ENCODE data around the gene MALSU1.
"Not testable (repeated sequence)": the region's sequence is repeated elsewhere in the genome, so short reads cannot be mapped to it uniquely, and the experiment has no call there.

Gene MALSU1

DNA sequence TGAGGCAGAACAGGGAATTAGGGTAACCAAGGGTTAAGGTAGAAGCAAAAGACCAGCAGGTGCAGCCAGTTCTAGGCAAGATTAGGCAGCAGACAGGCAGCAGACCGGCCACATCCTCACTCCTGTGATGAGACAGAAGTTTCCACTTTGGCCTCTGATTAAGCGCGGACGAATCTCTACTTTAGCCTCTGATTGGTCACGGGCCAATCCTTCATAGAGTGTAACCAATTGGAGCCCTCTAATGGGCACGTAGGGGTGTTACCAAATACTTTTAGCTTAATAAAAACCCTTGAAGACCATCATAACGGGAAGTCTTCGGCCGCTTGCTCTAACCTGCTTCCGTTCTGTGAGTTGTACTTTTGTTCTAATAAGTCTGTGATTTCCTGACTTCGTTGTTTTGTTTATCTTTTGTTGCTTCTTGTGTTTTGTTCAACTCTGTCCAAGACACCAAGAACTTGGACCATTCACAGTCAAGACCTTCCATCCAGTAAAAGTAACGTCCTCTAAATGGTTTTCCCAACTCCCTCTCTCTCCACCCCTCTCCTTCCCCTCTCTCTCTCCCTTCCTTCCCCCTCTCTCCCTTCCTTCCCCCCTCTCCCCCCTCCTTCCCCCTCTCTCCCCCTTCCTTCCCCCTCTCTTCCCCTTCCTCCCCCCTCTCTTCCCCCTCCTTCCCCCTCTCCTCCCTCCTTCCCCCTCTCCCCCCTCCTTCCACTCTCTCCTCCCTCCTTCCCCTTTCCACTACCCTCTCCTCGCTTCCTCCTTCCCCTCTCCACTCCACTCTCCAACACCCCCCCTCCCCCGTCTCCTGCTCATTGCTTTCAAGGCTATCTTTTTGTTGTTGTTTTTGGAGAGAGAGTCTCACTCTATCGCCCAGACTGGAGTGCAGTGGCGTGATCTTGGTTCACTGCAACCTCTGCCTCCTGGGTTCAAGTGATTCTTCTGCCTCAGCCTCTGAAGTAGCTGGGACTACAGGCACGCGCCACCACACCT, 13.2 kb upstream of the MALSU1 start:
- DNase-seq (ENCODE audit: low spot score): no peak

DNA sequence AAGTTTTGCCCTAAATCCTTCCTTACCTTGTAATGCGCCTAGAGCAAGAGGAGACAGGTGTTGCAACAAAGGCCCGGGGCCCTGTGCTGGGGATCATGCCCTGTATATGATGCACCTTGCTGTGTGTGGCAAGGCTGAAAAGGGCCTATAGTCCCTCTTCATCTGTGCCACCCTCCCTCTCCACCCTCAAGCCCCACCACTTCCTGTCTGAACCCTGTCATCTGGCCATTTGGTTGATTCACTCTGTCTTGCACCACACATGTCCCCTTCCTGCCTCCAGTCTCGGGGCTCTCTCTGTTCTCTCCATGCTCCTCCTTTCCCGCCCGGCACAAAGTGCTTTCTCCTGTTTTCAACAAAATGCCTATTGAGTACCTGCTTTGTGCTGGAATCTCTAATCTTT, 11.5 kb upstream of the MALSU1 start:
- no peak for DNase-seq (ENCODE audit: low spot score)

GRCh38 chr7:23290993-23291392, 8.1 kb upstream of the MALSU1 start:
- no peak for DNase-seq (ENCODE audit: low spot score)

- DNase-seq (ENCODE audit: low spot score): no peak
Observed at GRCh38 chr7:23291957-23292560, 7.1 kb upstream of the MALSU1 start.

DNA sequence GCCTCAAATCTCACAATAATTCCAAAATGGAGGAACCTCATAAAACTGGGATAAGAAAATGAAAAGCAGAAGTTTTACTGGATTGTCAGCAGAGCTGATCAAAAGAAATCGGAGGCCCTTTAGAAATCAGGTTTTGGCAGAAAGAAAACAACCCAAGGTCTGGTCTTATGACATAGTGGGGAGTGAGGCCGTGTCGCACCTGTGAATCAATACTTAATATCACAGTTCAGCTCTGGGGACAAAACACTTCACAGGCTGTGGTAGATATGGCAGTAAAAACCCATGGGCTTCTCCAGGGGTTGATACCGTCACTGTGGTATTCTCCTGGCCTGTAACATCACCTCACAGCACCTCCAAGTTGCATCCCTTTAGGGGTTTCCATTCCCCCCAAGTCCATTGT, 6.5 kb upstream of the MALSU1 start:
- DNase-seq (ENCODE audit: low spot score): no peak

GRCh38 chr7:23293500-23294073, 5.6 kb upstream of the MALSU1 start:
- no peak for DNase-seq (ENCODE audit: low spot score)

GRCh38 chr7:23294549-23295400, 4.4 kb upstream of the MALSU1 start:
- DNase-seq (ENCODE audit: low spot score): no peak

DNA sequence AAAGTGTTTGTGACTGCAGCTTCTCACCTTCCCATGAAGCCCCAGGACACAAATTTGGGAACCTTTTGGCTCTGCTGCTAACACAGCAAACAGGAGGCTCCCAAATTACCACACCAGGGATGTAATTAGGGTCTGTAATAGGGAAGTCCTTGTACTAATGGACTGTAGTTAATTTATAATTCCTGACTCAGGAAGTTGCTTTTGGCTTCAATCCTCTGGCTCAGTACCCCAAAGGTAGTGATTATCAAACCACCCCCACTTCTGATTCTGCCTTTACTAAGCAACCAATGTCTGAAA, 3.8 kb upstream of the MALSU1 start:
- no peak for DNase-seq (ENCODE audit: low spot score)

DNA sequence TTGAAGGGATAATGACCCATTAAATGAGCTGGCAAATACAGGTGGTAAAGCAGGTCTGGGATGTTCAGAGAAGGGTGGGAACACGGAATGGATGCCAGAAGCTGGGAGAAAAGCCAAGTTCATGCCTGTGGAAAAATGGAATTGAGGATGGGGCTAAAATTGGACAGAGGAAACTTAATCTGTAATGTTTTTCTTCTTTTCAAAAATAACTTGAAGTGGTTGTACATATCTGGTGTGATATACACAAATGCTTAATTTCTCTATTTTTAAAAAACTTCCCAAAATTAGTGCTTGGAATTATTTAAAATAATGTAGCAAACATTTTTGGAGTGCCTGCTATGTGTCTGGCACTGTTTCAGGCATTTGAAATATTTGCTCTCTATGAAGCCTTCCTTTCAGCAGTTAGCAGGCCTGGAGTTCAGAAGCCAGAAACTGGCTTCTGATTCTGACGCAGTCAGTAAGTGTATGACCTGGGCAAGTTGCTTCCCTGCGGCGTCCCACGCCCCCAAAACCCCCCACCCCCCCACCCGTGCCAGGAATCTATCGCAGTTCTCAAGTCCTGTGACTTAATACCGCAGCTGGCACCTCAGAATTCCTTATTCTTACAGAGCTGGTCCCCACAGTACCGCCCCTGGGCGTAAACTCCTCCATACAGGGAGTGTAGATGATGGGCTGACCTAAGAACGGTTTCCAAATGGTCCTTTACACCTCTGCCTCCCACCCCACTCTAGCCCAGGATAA, 828 bp upstream of the MALSU1 start:
- peak; percentile 52 for DNase-seq (ENCODE audit: low spot score)

DNA sequence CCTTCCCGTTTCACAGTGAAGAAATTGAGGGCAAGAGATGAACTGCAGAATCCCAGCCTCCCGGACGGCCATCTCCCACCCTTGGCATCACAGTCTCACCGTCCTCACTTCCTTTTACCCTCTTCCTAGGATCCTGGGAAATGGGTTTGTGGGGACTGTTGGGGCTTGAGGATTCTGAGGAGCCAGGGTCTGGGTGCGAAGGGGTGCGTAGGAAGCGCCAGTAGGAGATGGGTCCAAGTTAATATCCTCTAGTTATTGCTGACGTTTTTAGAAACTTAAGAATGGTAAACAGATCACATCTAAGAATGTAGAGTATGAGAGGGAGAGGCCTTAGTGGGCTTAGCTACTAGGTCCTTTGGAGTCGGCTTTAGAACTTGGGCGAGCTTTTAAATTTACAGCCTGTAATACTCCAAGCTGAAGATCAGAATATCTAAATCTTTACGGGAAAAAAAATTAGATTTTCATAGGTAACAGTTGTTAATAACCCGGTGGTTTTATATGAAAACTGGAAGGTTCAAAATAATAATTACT, 696 bp downstream of the MALSU1 start:
- peak; percentile 29 for DNase-seq (ENCODE audit: low spot score)

- no peak for DNase-seq (ENCODE audit: low spot score)
Observed at GRCh38 chr7:23306936-23307521, 7.9 kb downstream of the MALSU1 start.

DNA sequence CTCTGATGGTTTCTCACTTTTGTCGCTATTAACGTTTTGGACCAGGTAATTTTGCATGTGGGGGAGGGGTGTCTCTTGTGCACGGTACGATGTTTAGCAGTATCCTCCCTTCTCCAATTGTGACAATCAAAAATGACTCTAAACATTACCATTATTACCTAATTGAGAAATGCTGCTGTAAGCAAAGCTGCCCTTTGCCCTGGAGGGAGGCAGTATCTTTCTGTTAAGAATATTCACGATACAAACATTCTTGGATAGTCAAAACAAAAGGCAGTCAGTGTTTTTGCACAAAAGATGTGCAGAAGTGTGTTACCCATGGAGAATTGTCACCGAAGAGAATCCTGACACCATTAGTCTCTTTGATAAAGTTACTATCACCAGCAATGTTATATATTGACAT, 9.6 kb downstream of the MALSU1 start:
- no peak for DNase-seq (ENCODE audit: low spot score)

GRCh38 chr7:23312141-23312540, 13.0 kb downstream of the MALSU1 start:
- DNase-seq (ENCODE audit: low spot score): not testable (repeated sequence)

DNA sequence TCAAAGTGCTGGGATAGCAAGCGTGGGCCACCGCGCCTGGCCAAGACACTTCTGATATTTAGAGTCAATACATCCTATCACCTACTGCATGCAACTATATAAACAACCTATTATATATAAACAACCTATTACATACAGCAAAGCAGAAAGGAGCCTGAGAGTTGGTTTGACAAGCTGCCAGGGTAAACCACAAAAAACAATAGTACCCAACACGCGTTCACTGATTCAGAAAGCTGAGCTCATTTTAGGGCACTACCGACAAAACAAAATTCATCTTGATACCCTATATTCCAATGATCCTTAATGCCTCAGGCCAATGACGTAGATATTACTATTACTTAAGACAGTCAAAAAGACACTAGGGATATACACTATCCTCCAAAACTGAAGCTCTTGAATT, 16.2 kb downstream of the MALSU1 start:
- no peak for DNase-seq (ENCODE audit: low spot score)

- DNase-seq (ENCODE audit: low spot score): no peak
Observed at GRCh38 chr7:23331132-23331531, 32.0 kb downstream of the MALSU1 start.

- no peak for DNase-seq (ENCODE audit: low spot score)
Observed at GRCh38 chr7:23332193-23332592, 33.1 kb downstream of the MALSU1 start.

DNA sequence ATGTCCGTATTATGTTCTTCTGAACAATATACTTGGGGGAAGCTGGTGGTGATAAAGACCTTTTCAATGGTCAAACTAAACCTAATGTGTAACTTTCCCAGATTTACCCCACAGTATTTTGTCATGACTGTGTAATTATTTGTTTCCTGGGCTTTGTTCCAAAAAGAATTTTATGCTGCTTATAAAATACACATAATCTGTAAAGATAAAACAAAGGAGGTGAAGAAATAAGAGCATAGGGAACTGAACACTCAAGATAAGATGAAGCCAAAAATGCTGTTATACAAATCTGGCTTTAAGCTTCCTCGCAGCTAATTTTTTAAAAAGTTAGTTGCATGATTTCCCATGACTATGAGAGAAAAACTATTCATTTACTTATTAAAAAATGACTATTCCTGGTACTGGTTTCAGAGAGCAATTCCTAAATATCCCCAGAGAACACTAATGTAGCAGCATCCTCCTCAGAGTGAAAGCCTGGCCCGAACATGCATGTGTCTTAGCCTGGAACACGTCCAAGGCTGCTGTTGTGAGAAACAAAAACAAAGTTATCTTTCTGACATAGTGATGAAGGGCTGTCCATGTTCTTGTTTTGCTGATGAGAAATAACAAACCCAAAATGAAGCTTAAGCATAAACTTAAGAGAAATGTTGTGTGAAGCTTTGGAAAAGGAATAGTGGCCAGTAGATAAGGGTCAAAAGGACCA, 33.9 kb downstream of the MALSU1 start:
- DNase-seq (ENCODE audit: low spot score): no peak

DNA sequence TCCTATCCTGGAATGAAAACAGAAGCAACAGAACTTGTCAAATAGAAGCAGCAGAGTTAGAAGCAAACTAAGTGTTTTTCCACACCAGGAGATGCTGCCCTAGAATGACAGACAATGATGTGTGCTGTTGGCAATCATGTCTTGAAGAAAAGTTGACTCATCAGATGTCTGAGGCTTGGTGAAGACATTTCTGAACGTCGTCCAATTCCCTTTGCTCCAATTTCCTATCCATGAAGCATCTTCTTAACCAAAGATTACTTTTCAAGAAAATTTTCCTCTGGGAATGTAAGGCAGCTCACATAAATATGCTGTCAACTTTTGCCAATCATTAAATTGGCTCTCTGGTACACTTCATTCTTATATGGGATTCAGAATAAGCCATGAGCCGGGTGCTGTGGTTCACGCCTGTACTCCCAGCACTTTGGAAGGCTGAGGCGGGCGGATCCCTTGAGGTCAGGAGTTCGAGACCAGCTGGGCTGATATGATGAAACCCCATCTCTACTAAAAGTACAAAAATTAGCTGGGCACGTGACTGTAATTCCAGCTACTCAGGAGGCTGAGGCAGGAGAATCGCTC, 34.6 kb downstream of the MALSU1 start:
- DNase-seq (ENCODE audit: low spot score): peak; percentile 57

DNA sequence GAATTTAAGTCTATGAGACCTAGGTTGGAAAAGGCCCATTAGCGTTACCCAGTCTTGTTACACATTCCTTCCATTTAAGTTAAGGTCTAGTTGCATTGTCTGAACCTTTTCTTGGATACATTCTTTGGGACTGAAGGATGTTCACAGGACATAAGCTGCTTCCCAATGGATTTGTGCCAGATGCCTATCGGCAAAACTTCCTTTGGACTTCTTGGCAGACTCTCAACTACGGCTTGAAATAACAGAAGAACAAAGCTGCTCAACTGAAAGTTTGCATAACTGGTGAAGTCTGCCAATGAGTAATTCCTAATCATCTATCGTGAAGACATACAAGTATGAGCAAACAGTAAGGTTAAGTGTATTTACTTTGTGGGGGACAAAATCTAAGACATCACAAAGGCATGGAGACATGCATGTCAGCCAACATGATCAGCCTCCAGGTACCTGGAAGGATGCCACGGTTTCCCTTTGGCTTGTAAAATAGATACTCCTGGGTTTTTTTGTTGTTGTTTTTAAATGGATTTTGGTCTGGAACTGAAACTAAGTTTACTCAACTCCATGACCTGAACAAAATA, 35.4 kb downstream of the MALSU1 start:
- DNase-seq (ENCODE audit: low spot score): peak; percentile 73

- no peak for DNase-seq (ENCODE audit: low spot score)
Observed at GRCh38 chr7:23335136-23335535, 36.0 kb downstream of the MALSU1 start.

All from AG08396 (cell line).